MV-4-11 (cell line): ENCODE data around the gene SNRPD3.
"Not testable (repeated sequence)": the region's sequence is repeated elsewhere in the genome, so short reads cannot be mapped to it uniquely, and the experiment has no call there.

Source experiments
- DNase-seq: peaks from one replicate; lab custom pipeline; 2025; lab: John Stamatoyannopoulos, UW

The SNRPD3 gene

GRCh38 chr22:24532075-24532474, 23.7 kb upstream of the SNRPD3 start:
- no peak for DNase-seq

- DNase-seq = no peak
Measured at GRCh38 chr22:24535348-24535747, 20.5 kb upstream of the SNRPD3 start.

- DNase-seq = no peak
Measured at GRCh38 chr22:24536089-24536488, 19.7 kb upstream of the SNRPD3 start.

GRCh38 chr22:24540470-24540869, 15.3 kb upstream of the SNRPD3 start:
- DNase-seq = no peak

GRCh38 chr22:24541681-24542515, 13.9 kb upstream of the SNRPD3 start:
- DNase-seq = no peak

- no peak for DNase-seq
Measured at GRCh38 chr22:24542641-24543040, 13.2 kb upstream of the SNRPD3 start.

- no peak for DNase-seq
Measured at GRCh38 chr22:24543185-24543601, 12.6 kb upstream of the SNRPD3 start.

- DNase-seq = no peak
Measured at GRCh38 chr22:24543679-24544243, 12.0 kb upstream of the SNRPD3 start.

GRCh38 chr22:24548812-24549211, 7.0 kb upstream of the SNRPD3 start:
- no peak for DNase-seq

GRCh38 chr22:24550028-24550901, 5.5 kb upstream of the SNRPD3 start:
- DNase-seq = peak; percentile 58

GRCh38 chr22:24550902-24551435, 4.8 kb upstream of the SNRPD3 start:
- DNase-seq = no peak

- DNase-seq = not testable (repeated sequence)
Measured at GRCh38 chr22:24552503-24553286, 3.1 kb upstream of the SNRPD3 start.

- peak; percentile 48 for DNase-seq
Measured at GRCh38 chr22:24553597-24554312, 2.0 kb upstream of the SNRPD3 start.

- DNase-seq = peak; percentile 48
Measured at GRCh38 chr22:24554313-24555164, 1.3 kb upstream of the SNRPD3 start, which contains the start of gene GUCD1. Gene GUCD1, minus strand, starts transcription at chr22:24555138. Its CDS starts 147 bp downstream, at chr22:24554991.

GRCh38 chr22:24559471-24559870, 3.7 kb downstream of the SNRPD3 start:
- no peak for DNase-seq

- DNase-seq = no peak
Measured at GRCh38 chr22:24563246-24563645, 7.4 kb downstream of the SNRPD3 start.

GRCh38 chr22:24564376-24565058, 8.7 kb downstream of the SNRPD3 start:
- DNase-seq = peak; percentile 75

- no peak for DNase-seq
Measured at GRCh38 chr22:24565077-24565476, 9.3 kb downstream of the SNRPD3 start.

- no peak for DNase-seq
Measured at GRCh38 chr22:24566899-24567511, 11.2 kb downstream of the SNRPD3 start.
